Thyroid gland (tissue), 4 donors: ENCODE measurements around the gene RFX1.

ENCODE experiments used
- CTCF ChIP-seq, 6 experiments: fragments of 200-600 bp in 3 of 6; fragments of 450-650 bp in 3 of 6; sonication (generic) in 3 of 6; IDR thresholded peaks; one replicate each; pipeline ENCODE4 v1.5.1; 2016 to 2019; ENCODE audit warnings: antibody characterized with exemption in 6 of 6, mild to moderate bottlenecking in 2 of 6, inconsistent platforms in 1 of 6, moderate library complexity in 1 of 6
- POLR2A ChIP-seq, 2 donors: fragments of 450-650 bp; IDR thresholded peaks; one replicate each; pipeline ENCODE4 v1.6.1; 2017; ENCODE audit warnings: antibody characterized with exemption in 2 of 2, mild to moderate bottlenecking in 2 of 2, moderate library complexity in 1 of 2

GRCh38 chr19:13984186-13984585 is 21.9 kb downstream of the RFX1 start:
- TF ChIP-seq CTCF (IDR thresholded peaks at IDR 0.05) (no peak), POLR2A (IDR thresholded peaks at IDR 0.05) (no peak)
